ENCODE data around the gene KRTAP10-8.

DNA sequence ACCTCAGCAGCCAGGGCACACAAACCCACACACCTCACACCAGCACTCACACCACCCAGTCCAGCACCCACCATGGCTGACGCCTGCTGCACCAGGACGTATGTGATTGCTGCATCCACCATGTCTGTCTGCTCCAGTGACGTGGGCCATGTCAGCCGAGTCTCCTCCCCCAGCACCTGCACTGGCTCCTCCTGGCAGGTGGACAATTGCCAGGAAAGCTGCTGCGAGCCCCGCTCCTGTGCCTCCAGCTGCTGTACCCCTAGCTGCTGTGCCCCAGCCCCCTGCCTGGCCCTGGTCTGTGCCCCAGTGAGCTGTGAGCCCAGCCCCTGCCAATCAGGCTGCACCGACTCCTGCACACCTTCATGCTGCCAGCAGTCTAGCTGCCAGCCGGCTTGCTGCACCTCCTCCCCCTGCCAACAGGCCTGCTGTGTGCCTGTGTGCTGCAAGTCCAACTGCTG, at the start of gene KRTAP10-8:
- no peak for TF ChIP-seq JUN (CRISPR knock-in tag; IDR thresholded peaks at IDR 0.05)
- TF ChIP-seq, protein P1, sequence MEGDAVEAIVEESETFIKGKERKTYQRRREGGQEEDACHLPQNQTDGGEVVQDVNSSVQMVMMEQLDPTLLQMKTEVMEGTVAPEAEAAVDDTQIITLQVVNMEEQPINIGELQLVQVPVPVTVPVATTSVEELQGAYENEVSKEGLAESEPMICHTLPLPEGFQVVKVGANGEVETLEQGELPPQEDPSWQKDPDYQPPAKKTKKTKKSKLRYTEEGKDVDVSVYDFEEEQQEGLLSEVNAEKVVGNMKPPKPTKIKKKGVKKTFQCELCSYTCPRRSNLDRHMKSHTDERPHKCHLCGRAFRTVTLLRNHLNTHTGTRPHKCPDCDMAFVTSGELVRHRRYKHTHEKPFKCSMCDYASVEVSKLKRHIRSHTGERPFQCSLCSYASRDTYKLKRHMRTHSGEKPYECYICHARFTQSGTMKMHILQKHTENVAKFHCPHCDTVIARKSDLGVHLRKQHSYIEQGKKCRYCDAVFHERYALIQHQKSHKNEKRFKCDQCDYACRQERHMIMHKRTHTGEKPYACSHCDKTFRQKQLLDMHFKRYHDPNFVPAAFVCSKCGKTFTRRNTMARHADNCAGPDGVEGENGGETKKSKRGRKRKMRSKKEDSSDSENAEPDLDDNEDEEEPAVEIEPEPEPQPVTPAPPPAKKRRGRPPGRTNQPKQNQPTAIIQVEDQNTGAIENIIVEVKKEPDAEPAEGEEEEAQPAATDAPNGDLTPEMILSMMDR (IDR thresholded peaks at IDR 0.05) = no peak
- no peak for TF ChIP-seq SMAD3 (CRISPR knock-in tag; IDR thresholded peaks at IDR 0.05; ENCODE audit: borderline replicate concordance)
